ENCODE data around the gene ALDH8A1.

ALDH8A1 gene

DNA sequence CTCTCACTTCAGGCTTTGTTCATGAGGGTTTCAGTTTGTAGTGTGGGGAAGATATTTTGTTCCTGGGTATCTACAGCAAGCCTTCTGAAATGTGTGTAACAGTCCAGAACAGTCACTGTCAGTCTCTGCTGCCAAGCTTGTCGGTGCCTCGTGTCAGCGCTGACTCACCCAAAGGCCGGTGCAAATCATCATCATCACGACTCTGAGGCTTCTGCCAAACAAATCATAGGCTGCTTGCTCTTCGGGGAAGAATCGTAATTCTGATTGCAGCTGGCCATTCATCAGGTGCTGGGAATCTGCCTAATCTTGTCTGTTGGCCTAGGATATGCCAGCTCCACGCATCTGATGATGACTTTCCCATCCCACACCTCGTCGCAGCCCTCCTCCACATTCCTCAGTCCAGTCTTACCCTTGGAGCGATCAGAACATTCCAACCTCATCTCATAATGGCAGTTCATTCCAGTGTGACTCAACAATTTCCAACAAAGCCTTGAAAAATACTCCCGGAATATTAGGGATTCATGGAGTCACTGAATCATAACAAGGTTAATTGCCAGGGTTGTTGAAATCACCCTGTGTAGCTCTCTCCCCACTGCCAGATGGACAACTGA is 40.9 kb downstream of the ALDH8A1 start:
- no peak for TF ChIP-seq CTCF (IDR thresholded peaks at IDR 0.05)

DNA sequence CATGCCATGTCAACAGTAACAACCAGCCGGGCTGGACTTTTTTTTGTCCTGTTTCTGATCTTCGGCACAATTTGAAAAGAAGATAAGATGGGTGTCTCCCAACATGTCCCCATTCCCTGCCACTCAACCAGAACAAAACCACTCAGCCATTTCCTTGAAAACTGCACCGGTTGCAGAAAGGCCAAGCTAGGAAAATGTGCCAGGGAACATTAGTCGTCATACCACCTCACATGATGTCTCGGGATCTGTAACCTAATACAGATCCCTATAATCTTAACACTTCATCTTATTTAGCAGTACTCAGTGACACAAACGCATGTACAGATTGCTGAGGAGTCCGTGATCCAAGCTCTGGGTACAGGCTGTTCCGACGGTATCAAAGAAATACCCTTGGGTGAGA is 46.5 kb downstream of the ALDH8A1 start:
- TF ChIP-seq CTCF (IDR thresholded peaks at IDR 0.05) = no peak

- no peak for TF ChIP-seq CTCF (IDR thresholded peaks at IDR 0.05)
These were observed 47.0 kb downstream of the ALDH8A1 start for GRCh38 chr6:134902936-134903335.

DNA sequence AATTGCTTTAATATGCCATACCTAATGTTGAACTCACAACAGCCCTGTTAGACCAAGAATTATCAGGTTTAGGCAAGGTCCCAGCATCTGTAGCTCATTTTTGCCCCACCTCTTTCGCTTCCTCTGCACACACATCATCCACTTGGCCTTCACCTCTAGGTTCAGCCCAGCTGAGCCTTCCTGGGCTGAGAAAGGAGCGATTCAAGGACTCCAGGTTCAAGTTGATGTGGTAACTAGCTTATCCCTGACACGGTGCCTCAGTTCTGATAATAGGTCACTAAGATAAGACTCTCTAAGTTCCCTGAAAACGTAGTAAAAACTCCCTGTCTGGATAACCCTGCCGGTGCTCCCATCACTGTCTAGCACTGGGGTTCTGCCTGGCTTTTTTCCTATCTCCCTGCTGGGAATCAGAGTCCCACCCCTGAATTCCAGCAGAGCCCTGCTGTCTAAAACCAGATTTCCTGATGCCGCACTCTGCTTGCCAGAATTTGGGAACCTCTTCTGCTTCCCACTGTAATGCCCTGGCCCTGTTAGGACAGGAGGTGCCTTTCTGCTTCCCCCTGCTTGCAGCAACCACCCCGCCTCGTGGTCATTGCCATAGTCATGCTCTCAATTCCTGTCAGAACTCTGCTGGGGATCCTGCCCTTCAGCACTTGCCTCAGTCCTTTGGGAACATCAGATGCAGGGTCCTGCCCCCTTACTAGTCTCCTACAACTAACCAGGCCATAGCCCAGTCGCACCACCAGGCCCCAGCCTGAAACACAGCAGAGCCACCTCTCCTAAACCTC is 47.6 kb downstream of the ALDH8A1 start:
- no peak for TF ChIP-seq CTCF (IDR thresholded peaks at IDR 0.05)

DNA sequence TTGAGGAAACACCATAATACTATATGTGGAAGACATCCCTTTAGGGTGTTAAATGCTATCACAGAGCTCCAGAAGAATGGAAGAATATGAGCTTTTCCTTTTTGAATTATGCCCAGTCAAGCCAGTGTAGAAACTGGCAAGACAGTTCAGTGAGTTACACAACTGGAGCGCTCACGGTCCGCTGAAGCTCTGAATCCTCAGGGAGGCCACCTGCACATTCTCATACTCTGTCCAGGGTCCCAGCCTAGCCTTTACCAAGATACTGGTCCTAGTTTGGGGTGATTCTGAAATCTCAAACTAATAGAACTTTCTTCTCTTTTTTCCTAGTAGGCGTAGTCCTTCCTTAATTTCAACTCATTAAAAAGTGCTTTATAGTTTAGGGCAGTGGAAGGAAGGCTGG is 51.3 kb downstream of the ALDH8A1 start:
- TF ChIP-seq CTCF (IDR thresholded peaks at IDR 0.05) = no peak

- TF ChIP-seq CTCF (IDR thresholded peaks at IDR 0.05) = no peak
These were observed 53.0 kb downstream of the ALDH8A1 start for GRCh38 chr6:134896910-134897309.

- no peak for TF ChIP-seq CTCF (IDR thresholded peaks at IDR 0.05)
These were observed 55.1 kb downstream of the ALDH8A1 start for GRCh38 chr6:134894800-134895199.

Measured in LNCAP (cell line).